Measurements from ENCODE around the gene RBKS.
"Not testable (repeated sequence)": the region's sequence is repeated elsewhere in the genome, so short reads cannot be mapped to it uniquely, and the experiment has no call there.

Gene RBKS

DNA sequence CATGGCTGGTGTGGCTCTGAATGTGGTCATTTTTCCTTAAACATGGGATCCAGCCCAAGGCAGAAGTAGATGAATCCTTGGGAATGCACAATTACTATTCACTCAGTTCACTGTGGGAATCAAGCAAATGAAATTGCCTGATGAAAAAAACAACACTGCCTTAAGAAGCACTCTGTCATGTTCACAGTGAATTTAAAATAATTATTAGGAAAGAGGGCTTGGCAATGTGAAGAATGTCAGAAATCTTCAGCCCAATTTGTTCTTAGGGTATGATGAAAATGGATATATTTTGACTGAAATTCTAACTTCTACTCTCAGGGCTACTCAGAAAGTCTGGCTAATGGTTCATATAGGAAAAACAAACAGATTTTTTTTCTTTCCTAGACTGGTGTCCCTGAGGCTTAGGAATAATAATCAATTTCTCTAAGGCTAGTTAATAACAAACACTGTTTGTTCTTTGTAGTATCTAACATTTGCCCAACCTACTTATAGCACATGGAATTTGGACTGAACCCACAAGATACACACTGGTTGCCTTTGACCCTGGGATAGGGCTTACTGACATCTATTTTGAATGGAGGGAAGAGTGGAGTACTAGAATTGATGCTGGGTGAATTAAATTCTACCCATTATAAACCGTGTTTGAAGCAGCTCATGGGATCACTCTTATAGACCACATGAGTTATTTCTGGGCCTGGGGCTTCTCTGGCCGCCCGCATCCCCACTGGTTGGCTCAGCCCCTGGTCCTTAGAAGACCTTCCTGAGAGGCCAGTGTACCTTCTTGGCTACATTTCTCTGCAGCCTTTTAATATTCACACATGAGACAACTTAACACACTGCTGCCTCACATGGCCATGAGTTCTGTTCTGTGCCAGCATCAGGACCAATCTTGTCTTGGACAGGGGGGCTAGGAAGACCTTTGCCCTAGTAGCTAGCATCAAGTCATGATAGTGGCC lies 127.0 kb downstream of the RBKS start:
- DNase-seq (ENCODE audit: low spot score), result peak; percentile 34

DNA sequence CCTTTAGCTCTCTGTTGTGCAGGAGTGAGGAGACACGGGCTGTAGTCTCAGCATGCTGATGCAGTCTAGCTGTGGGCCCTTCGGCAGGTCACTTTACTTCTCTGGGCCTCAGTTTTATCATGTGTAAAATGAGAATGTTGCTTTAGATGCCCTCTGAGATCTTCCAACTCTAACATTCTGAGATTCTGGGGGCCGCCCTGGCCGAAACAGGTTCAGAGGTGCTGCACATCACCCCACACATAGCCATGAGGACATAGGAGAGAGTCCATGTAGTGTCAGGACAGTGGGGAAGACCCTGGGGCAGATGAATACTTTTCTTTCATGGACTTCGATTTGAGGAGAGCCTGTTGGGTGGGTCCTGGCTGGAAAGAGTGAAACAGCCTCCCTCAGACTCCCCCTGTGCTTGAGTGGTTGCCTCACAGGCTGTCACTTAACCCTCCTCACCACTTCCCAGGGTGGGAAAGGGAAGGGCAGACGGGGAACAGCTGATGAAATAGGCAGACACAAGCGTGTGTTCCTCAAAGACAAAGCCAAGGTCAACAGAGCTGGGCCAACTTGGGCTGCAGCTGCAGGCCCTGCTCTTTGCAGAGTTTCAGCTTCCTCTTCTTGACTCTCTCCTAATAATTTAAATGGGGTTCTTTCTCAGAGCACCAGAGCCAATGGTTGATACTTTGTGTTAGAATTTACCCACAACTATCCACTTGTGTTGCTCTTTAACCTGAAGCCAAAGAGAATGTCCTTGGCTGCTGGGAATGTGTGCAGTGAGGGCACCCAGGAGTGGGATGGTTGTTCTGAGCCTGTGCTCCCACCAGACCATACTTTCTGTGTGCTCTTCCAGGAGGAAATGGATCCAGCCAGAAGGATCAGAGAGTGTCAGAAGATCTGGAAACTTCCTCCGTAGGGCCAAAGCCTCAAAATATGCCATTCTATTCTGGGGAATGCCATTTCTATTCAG lies 133.4 kb downstream of the RBKS start:
- DNase-seq (ENCODE audit: low spot score), result no peak

GRCh38 chr2:27756091-27756490 lies 134.1 kb downstream of the RBKS start:
- no peak for DNase-seq (ENCODE audit: low spot score)

GRCh38 chr2:27754831-27755230 lies 135.4 kb downstream of the RBKS start:
- no peak for DNase-seq (ENCODE audit: low spot score)

DNA sequence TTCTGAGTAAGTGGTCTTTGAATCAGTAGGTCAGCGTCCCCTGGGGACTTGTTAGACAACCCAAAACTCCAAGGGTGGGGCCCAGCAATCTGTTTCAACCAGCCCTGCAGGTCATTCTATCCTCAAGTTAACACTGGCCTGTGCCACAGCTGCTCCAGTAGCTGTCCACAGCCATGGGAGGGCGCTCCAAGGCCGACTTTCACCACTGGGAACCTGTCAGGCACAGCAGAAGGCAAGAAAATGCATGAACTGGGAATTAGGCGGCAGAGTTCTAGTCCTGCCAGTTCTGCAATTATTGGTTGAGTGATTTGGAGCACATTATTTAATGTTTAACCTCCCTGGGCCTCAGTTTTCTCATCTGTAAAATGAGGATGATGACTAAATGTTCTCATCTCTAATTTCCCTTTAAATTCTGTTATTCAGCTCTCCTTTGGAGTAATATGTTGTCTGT lies 136.0 kb downstream of the RBKS start:
- peak; percentile 85 for DNase-seq (ENCODE audit: low spot score)

DNA sequence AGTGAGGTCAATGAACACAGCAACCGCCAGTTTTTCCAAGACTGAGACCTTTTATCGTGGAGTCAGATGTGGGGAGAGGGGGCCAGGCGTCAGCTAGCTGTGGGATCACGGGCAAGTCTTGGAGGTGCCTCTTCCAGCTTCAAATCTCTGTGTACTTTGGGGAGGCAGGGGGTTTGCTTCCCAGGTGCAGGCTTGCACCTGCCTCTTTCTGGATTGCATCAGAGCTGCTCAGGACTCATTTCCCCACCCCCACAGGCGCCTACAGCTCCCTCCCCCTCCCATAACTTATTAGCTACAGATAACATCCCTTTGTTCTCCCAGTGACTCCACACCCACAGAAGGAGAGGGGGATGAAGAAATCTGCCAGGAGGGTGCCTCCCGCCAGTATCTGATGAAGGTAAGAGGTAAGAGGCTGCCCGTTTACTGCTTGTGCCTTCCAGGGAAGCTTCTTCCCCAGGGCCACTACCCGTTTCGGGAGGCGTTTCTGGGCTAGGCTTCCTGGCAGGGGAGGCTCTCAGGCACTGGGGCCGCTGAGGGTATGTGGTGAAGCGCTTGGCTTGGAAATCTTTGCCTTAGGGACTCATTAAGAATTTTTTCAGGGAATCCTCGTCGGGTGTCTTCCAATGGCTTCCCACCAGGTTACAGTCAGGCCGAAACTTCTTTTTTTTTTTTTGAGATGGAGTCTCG lies 137.5 kb downstream of the RBKS start:
- DNase-seq (ENCODE audit: low spot score), result no peak

DNA sequence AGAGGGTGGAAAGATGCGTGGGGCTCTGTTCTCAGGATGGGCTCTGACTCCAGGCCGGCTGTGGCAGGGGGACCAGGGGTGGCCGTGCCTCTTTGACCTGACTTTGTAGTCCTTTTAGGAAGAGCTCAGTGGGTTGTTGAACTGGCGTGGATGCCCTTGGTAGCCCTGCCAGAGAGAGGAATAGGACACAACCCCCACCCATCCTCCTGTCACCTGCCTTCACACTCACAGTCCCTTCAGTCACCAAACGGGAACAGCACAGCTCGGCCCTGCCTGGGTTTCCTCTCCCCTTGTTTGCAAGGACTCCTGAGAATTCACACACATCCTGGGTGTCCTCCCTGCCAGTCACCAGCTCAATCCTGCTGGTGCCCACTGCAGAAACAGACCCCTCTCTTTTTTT lies 138.8 kb downstream of the RBKS start:
- DNase-seq (ENCODE audit: low spot score), result no peak

DNA sequence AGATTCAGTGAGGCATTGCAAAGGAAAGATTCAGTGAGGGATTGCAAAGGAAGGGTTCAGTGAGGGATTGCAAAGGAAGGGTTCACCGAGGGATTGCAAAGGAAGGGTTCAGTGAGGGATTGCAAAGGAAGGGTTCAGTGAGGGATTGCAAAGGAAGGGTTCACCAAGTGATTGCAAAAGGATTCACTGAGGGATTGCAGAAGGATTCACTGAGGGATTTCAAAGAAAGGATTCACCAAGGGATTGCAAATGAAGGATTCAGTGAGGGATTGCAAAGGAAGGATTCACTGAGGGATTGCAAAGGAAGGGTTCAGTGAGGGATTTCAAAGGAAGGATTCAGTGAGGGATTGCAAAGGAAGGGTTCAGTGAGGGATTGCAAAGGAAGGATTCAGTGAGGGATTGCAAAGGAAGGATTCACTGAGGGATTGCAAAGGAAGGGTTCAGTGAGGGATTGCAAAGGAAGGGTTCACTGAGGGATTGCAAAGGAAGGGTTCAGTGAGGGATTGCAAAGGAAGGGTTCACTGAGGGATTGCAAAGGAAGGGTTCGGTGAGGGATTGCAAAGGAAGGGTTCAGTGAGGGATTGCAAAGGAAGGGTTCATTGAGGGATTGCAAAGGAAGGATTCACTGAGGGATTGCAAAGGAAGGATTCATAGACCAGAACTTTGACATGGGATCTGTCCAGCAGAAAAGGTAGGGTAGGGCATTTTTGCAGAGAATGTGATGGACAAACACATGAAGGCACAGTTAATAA lies 141.2 kb downstream of the RBKS start:
- not testable (repeated sequence) for DNase-seq (ENCODE audit: low spot score)

GRCh38 chr2:27747827-27748352 lies 142.3 kb downstream of the RBKS start:
- DNase-seq (ENCODE audit: low spot score), result no peak

GRCh38 chr2:27746325-27746724 lies 143.9 kb downstream of the RBKS start:
- DNase-seq (ENCODE audit: low spot score), result no peak

- DNase-seq (ENCODE audit: low spot score), result not testable (repeated sequence)
Observed at GRCh38 chr2:27745494-27745893, 144.7 kb downstream of the RBKS start.

GRCh38 chr2:27742571-27742970 lies 147.6 kb downstream of the RBKS start:
- DNase-seq (ENCODE audit: low spot score), result no peak

DNA sequence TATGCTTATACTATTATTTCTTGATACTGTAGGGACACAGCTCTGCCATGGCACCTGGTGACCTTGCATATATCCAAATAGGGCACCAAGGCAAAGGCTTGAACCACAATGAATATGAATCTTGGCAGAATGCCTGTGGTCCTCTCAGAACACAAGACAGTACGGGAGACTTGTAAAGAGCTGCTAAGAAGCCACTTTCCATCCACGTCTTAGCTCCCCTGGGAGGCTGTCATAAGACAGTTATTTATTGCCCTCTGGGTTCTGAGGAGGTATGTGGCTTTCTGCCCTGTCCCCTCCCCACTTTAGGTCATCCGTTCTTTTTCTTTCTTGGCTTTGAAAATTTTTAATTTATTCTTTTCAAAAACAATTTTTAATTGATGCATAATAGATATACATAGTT lies 148.5 kb downstream of the RBKS start:
- DNase-seq (ENCODE audit: low spot score), result no peak

- DNase-seq (ENCODE audit: low spot score), result no peak
Observed at GRCh38 chr2:27739058-27739373, 151.2 kb downstream of the RBKS start.

GRCh38 chr2:27738349-27739057 lies 151.7 kb downstream of the RBKS start:
- DNase-seq (ENCODE audit: low spot score), result no peak

GRCh38 chr2:27737676-27738348 lies 152.4 kb downstream of the RBKS start:
- DNase-seq (ENCODE audit: low spot score), result peak; percentile 36

DNA sequence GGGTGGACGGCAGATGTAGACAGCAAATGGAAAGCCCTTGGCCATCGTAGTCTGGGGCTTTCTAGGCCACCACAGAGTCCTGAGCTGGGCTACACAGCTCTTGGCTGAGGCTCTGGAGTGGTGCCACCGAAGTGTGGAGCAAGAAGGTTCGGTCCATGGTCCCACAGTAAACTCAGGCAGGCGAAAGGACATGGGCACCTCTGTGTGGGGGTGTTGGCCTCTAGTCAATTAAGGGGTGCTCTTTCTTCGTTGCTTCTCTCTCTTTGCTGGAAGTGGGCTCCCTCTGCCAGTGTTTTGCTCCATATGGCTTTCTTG lies 153.3 kb downstream of the RBKS start:
- DNase-seq (ENCODE audit: low spot score), result no peak

DNA sequence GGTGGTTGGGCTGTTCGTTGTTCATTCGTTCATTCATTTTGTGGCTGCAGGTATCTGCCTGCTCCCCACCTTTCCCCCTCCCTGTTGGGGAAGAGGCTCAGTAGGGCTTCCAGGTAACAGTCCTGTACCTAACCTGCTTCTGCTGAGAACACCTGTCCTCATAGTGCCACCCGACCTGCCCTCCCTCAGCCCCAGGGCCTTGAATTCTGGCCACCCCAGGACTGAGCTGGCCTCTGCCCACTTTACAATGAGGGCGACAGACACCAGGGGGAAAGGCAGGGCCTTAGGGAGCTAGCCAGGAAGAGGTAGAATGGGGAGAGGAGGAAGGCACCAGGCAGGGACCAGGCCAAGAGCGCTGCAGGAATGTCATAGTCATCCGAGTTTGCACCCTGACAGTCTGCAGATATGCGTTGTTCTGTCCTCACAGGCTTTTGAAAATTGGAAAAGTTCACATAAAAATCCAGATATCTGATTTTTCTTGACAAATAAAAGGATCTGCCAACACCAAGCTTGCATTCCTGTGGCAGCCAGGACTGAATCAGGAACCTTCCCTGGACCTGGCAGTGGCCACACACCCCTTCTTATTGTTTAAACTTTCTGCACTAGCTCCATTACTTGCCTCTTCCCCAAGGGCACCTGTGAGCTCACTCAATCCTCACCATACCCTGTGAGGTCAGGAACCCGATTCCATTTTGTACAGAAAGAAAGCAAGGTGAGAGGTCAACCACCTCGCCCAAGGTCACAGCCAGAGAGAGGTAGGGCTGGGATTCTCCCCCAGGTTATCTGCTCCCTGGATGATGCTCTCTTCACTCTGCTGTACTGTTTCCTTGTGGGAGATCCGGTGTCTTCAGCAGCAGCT lies 153.9 kb downstream of the RBKS start:
- DNase-seq (ENCODE audit: low spot score), result no peak

- peak; percentile 92 for DNase-seq (ENCODE audit: low spot score)
Observed at GRCh38 chr2:27735263-27735904, 154.8 kb downstream of the RBKS start.

Data from GM03348 (cell line).